ENCODE data around the gene COL6A1. TPM values are rescaled to one million over a fixed set of nuclear protein-coding genes. Genes with fewer than 3 reads are reported as not detected.
A peak's percentile ranks its signal among the peaks of the same experiment; 100 is the strongest.
"Not testable (repeated sequence)": the region's sequence is repeated elsewhere in the genome, so short reads cannot be mapped to it uniquely, and the experiment has no call there.

COL6A1 gene
- total RNA-seq, 4 donors from 2014 or later: 356 to 669 (median 427) TPM

DNA sequence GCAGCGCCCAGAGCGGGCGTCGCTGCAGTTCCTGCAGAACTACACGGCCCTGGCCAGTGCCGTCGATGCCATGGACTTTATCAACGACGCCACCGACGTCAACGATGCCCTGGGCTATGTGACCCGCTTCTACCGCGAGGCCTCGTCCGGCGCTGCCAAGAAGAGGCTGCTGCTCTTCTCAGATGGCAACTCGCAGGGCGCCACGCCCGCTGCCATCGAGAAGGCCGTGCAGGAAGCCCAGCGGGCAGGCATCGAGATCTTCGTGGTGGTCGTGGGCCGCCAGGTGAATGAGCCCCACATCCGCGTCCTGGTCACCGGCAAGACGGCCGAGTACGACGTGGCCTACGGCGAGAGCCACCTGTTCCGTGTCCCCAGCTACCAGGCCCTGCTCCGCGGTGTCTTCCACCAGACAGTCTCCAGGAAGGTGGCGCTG is 22.0 kb downstream of the COL6A1 start:
- DNase-seq (ENCODE audit: low spot score in 2 of 2): peak in 1 of 2 donors; percentile 11
- H3K27ac ChIP-seq: no peak overlapping the region
- TF ChIP-seq CTCF (IDR thresholded peaks at IDR 0.05) (no peak), POLR2A (IDR thresholded peaks at IDR 0.05) (no peak)
- H3K36me3 ChIP-seq: peaks cover 0 to 63% (median 0%) of the 10 kb centered on the region in 3 donors
- H3K4me1 ChIP-seq: no peaks in the 10 kb centered on the region
- WGBS, 2 donors: 94% methylated on average over 42 of the region's 42 CpGs
- H3K27me3 ChIP-seq: no peaks in the 10 kb centered on the region
- no peak overlapping the region for H3K4me3 ChIP-seq
- H3K9me3 ChIP-seq: no peaks in the 10 kb centered on the region

DNA sequence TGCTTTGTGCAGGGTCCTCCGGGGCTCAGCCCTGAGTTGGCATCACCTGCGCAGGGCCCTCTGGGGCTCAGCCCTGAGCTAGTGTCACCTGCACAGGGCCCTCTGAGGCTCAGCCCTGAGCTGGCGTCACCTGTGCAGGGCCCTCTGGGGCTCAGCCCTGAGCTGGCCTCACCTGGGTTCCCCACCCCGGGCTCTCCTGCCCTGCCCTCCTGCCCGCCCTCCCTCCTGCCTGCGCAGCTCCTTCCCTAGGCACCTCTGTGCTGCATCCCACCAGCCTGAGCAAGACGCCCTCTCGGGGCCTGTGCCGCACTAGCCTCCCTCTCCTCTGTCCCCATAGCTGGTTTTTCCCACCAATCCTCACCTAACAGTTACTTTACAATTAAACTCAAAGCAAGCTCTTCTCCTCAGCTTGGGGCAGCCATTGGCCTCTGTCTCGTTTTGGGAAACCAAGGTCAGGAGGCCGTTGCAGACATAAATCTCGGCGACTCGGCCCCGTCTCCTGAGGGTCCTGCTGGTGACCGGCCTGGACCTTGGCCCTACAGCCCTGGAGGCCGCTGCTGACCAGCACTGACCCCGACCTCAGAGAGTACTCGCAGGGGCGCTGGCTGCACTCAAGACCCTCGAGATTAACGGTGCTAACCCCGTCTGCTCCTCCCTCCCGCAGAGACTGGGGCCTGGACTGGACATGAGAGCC is 22.7 kb downstream of the COL6A1 start:
- Histone ChIP-seq H3K9me3 (no peaks in the 10 kb centered on the region), H3K27me3 (no peaks in the 10 kb centered on the region), H3K4me1 (no peaks in the 10 kb centered on the region), H3K36me3 (peaks cover 0 to 56% (median 0%) of the 10 kb centered on the region in 3 donors), H3K27ac (no peak overlapping the region), H3K4me3 (no peak overlapping the region)
- DNase-seq (ENCODE audit: low spot score in 2 of 2): peak in 1 of 2 donors; percentile 12
- WGBS, 2 donors: 65 to 70% methylated on average over 23 to 24 of the region's 24 CpGs
- TF ChIP-seq POLR2A (IDR thresholded peaks at IDR 0.05): no peak
- TF ChIP-seq CTCF (IDR thresholded peaks at IDR 0.05): no peak
- TF ChIP-seq EP300 (IDR thresholded peaks at IDR 0.05): no peak

GRCh38 chr21:46005081-46005480 is 23.5 kb downstream of the COL6A1 start:
- WGBS, 2 donors: 71 to 82% methylated on average over 11 to 12 of the region's 12 CpGs
- H3K27me3 ChIP-seq: no peaks in the 10 kb centered on the region
- peaks cover 0 to 51% (median 0%) of the 10 kb centered on the region in 3 donors for H3K36me3 ChIP-seq
- no peak overlapping the region for H3K27ac ChIP-seq
- no peaks in the 10 kb centered on the region for H3K9me3 ChIP-seq
- TF ChIP-seq EP300 (IDR thresholded peaks at IDR 0.05) (no peak), CTCF (IDR thresholded peaks at IDR 0.05) (no peak), POLR2A (IDR thresholded peaks at IDR 0.05) (no peak)
- no peak for DNase-seq (ENCODE audit: low spot score in 2 of 2)
- no peak overlapping the region for H3K4me3 ChIP-seq
- H3K4me1 ChIP-seq: no peaks in the 10 kb centered on the region

DNA sequence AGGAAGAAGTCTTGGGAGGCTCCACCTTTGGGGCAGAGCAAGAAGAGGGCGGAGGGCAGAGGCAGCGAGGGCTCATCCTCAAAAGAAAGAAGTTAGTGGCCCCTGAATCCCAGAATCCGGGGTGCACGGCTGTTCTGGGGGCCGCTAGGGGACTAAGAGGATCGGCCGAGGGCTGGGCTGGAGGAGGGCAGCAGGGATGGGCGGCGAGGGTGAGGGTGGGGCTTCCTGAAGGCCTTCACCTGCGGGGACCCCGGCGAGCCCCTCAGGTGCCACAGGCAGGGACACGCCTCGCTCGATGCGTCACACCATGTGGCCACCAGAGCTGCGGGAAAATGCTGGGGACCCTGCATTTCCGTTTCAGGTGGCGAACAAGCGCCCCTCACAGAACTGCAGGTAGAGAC is 23.9 kb downstream of the COL6A1 start:
- Histone ChIP-seq H3K4me1 (no peaks in the 10 kb centered on the region), H3K27ac (no peak overlapping the region), H3K36me3 (peaks cover 0 to 47% (median 0%) of the 10 kb centered on the region in 3 donors), H3K27me3 (no peaks in the 10 kb centered on the region), H3K9me3 (no peaks in the 10 kb centered on the region), H3K4me3 (no peak overlapping the region)
- DNase-seq (ENCODE audit: low spot score in 2 of 2): no peak
- 91% methylated on average over 17 to 20 of the region's 20 CpGs for WGBS, 2 donors
- TF ChIP-seq POLR2A (IDR thresholded peaks at IDR 0.05) (no peak), EP300 (IDR thresholded peaks at IDR 0.05) (no peak)

DNA sequence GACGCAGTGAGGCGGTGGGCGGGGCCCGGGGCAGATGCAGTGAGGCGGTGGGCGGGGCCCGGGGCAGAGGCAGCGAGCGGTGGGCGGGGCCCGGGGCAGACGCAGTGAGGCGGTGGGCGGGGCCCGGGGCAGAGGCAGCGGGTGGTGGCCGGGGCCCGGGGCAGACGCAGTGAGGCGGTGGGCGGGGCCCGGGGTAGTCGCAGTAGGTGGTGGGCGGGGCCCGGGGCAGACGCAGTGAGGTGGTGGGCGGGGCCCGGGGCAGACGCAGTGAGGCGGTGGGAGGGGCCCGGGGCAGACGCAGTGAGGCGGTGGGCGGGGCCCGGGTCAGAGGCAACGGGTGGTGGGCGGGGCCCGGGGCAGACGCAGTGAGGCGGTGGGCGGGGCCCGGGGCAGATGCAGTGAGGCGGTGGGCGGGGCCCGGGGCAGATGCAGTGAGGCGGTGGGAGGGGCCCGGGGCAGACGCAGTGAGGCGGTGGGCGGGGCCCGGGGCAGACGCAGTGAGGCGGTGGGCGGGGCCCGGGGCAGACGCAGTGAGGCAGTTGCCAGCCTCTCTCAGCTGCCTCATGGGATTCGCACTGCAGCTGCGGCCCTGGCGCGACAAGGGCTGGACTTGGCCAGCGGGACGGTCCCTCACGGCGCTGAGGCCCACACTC is 24.4 kb downstream of the COL6A1 start:
- not testable (repeated sequence) for DNase-seq (ENCODE audit: low spot score in 2 of 2); H3K27ac ChIP-seq; H3K9me3 ChIP-seq; H3K4me1 ChIP-seq; H3K4me3 ChIP-seq; H3K27me3 ChIP-seq
- H3K36me3 ChIP-seq: peaks cover 0 to 41% (median 0%) of the 10 kb centered on the region in 3 donors
- WGBS, 2 donors: 95 to 97% methylated on average over 5 to 27 of the region's 64 CpGs
